SW480 (cell line): Measurements from ENCODE around the gene GALNT12.

Experiments used
- DNase-seq: peaks from one replicate; pipeline ENCODE4 v3.0.0-alpha.2; 2016; ENCODE audit warnings: low spot score

GALNT12 gene

DNA sequence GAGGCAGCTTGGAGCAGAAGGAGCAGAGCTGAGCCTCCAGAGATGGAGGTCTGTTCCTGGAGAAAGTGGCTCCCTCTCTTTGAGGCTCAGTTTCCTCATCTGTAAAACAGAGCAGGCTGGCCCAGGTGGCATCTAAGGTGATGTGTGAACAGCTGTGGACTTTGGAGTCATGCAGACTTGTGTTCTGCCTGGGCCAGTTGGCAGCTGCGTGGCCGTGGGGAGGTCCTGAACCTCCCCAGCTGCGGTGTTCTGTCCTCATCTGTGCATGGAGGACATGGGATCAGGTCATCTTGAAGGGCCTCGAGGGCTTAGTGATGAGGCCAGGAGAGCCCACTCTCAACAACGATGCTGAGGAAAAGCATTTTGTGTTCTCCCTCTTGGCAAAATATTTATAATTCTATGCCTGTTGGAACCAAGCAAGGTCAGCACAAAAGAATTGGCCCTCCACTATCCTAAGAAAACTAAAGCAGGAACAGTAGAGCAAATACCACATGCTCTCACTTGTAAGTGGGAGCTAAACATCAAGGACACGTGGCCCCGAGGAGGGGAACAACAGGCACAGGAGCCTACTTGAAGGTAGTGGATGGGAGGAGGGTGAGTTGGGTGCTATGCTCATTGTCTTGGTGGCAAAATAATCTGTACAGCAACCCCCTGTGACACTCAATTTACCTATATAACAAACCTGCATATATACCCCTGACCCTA lies 73.0 kb downstream of the GALNT12 start:
- no peak for DNase-seq

DNA sequence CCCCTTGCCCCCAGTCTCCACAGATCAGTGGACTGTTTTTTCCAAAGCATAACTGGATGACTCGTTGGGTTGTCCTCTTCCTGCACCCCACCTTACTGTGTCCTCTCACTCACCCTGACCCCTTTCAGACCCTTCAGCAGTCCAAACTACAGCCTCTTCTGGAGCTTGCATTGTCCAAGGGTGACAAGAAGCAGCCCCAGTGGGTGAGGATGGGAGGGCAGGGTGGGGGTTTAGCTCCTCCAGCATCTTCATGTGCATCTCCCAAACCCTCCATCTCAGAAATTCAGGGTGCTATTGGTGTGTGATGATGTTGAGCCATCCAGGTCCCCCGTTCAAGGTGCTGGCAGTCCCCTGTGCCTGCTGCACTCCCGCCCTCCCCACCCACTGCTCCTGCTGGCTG lies 73.9 kb downstream of the GALNT12 start:
- no peak for DNase-seq

DNA sequence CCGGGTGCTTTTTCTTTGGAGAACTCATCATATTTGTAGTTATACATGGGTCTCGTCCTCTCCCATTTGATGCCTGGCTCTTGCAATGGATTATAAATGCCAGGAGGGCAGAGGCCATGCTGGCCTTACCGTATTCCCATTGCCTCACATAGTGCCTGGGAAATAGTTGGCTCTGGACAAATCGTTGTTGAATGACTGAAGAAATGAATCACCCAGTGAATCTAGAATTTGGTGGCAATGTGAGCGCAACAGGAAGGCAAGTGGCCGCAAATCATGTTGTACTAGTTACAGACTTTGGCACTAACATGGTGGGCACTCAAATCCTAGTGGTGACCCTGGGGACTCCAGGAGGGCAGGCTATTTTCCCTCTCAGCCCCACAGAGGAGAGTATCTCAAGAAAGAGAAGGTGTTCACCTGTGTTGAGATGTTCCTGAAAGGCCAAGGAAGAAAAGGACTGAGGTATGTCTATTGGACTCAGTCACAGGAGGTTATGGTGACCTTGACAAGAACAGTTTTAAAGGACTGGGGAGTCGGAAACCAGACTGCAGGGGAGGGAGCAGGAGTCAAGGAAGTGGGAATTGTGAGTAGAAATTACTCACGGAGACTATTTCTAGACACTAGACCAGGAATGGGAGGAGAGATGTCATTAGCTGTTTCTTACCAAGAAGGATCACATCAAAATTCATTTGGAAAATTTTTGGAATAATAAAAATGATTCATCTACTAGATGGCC lies 74.5 kb downstream of the GALNT12 start:
- DNase-seq: no peak

DNA sequence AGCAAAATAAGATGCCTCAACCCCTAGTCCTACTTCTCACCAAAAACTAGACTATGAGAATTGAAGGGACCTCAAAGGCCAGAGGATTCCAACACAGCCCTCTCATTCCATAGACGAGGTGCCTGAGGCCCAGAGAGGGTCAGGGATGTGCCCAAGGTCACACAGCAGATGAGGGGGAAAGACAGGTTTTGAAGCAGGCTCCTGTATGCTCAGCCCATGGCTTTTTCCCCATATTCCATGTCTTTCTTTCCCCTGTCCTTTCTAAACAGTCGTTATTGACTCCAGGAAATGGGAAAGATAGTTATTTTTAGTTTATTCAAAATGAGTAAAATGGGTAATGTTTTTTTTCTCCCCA lies 75.1 kb downstream of the GALNT12 start:
- DNase-seq: no peak

DNA sequence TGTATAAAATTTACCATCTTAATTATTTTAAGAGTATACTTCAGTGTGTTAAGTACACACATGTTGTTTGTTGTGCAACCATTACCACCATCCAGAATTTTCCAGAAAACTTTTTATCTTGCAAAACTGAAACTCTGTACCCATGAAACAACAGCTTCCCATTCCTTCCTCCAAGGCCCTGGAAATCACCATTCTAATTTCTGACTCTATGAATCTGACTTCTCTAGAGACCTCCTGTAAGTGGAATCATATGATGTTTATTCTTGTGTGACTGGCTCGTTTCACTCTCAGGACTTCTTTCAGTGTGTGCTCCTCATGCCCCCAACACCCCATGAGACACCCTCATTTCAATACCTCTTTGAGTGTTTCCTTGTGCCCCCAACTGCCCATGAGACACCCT lies 75.8 kb downstream of the GALNT12 start:
- no peak for DNase-seq

DNA sequence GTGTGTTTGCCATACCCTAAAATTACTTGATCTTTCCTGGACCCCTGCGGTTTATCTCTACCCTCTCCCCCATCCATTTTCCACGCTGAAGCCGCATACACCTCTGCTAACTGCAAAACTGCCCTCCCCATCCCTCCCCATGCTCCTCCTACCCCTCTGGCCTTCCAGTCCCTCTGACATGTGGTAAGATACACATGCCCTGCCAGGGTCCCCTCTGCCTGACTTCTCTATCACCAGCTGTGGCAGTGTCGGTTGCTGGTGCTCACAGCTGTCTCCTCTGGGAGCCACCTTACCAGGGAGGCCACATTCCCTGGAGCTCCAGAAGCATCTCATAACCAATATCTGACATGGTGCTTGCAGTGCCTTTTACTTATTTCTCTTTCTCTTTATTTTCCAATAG lies 77.4 kb downstream of the GALNT12 start:
- DNase-seq: no peak

DNA sequence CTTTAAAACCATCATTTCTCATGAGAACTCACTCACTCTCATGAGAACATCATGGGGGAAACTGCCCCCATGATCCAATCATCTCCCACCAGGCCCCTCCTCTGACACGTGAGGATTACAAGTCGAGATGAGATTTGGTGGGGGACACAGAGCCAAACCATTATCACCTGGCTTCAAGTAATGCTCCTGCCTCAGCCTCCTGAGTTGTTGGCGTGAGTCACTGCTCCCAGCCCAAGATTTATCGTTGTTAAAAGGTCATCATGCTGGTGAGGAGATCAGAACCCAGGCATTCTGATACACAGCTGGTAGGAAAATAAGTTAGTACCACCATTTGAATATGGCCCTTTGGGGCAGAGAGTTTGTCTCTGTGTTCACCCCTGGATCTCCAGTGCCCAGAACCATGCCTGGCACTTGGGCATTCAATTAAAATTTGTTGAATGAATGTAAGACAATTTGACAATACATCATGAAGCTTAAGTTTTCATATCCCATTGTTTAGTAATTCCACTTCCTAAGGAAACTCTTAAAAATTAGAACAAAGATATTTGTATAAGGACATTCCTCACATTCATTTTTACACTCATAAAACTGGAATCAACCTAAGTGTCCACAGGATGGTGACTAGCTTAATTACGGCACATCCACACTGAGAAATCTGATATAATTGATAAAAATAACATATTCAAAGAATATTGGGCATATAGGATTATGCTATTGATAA lies 78.3 kb downstream of the GALNT12 start:
- DNase-seq: no peak

DNA sequence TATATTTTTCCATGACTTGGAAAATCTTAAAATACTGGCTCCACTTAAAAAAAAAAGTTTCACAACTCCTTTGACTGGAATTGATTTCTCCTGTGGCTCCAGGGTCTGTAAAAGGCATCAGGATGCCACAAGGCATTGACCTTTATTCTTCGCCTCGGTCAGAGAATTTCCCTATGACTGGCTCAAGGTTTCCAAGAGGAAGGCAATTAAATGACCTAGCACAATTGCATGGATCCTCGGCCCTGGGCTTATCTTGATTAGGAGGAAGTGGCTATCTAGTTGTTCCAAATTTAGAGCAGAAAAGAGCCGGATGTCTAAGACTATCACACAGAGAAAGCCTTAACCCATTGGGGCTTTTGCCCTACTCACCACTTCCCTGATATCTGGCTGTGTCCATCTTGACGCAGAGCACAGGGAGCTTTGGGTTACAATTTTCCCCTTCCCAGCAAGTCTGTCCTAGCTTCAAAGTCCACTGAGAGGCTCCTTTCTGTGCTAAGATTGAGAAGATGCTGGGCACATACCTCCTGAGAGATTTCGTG lies 79.3 kb downstream of the GALNT12 start:
- DNase-seq: no peak

DNA sequence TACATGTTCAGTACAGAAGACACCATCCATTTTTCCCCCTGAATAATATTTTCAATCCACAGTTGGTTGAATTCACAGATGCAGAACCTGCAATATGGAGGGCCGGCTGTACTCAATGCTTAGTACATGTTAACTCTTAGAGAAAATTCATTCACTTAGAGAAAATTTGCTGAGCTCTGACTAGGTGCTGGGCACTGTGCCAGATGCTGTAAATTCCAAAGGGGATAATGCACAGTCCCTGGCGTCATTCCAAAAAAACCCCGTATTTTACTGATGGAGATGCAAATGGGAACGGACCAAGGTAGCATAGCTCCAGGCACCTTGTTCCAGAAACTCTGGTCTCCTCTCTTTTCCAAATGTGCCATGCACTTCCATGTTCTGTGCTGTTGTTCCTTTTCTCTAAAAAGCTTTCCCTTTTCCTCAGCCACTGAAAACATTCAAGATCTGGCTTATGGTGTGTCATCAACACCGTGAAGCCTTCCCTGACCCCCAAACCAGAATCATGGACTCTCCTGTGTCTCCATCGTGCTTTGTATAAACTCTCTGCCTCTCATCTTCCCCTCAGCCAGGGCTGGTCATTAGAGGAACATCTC lies 80.5 kb downstream of the GALNT12 start:
- no peak for DNase-seq

DNA sequence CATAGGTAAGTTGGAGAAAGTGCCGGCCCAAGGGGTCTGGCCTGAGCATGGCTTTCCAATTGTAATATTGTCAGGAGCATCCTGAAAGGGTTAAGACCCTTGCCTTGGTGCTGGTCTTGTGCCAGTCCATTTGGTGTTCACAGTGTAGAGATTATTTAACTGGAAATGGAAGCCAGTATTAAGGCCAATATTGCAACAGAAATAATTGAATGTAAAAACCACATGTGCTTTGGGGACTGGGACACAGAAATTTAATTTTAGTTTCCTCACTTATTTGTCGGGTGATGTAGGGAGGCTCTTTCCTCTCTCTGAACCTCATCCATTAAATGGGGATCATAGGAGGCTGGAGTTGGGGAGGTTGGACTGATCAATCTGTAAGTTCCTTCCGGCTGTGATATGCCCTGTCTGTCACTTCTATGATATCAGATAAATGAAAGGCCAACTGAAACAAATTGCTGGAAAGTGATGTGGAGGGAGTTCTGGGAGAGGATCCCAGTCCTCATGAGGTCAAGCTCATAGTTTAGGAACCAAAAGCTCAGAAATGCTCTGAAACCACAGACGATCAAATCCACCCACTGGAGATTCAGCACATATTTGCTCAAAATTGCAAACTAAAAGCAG lies 81.4 kb downstream of the GALNT12 start:
- DNase-seq: no peak

DNA sequence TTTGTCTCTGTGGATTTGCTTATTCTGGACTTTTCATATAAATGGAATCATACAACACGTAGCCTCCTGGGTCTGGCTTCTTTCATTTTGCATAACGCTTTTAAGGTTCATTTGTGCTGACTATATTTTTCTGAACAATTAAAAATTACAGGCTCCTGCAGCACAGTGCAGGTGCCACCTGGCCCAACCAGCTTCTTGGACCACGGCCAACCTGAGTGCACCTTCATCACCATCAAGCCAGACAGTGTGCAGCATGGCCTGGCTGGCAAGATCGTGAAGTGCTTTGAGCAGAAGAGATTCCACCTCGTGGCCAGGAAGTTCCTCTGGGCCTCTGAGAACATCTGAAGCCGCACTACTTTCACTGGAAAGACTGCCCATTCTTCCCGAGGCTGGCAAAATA lies 82.8 kb downstream of the GALNT12 start:
- no peak for DNase-seq

DNA sequence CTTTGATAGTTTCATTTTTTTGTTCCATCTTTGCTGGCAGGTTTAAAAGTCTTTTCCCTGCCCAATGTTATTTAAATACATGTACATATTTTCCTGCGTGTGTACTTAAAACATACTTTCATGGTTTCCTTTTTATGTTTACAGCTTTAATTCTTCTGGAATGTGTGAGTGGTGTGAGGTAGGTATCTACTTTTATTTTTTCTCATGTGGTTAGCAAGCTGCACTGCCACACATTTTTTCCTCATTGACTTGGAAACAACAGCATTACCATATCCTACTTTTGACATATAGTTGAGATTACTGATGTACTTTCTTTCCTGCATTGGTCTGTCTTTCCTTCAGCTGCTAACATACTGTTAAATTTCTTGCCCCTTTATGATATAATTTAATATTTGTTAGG lies 84.8 kb downstream of the GALNT12 start:
- no peak for DNase-seq

DNA sequence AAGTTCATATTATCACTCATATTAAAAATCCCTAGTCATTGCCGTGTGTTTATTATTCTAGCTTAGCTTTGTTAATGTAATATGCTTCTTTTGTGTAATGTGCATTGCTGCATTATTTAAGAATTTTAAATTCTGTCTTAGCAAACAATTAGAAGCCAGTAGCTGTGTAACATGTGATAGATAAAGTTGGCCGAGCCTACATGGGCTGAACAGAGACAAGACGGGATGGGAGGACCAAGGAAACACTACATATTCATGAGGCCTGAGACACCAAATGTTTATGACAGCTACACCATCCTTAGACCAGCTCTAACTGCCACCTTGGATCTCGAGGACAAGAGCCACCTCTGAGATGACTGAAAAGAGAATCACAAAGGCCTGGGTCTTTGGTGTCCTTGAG lies 85.2 kb downstream of the GALNT12 start:
- DNase-seq: no peak

DNA sequence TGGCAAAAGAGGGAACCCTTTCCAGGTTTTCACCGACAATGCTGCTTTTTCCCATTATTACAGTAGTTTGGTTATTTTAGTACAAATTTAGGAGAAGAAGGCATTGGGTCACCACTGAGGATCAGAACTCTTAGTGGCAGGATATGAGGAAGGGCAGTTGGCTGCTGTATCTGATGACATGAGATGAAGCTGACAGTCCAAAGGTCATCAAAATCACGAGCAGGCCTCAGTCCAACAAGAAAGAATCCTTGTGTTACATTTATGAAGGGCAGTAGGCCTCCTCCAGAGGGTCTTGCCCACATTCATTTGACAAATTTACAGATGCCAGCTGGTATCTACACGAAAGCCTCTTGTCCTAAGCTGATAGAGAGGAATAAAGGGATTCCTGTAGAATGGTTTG lies 86.7 kb downstream of the GALNT12 start:
- no peak for DNase-seq

DNA sequence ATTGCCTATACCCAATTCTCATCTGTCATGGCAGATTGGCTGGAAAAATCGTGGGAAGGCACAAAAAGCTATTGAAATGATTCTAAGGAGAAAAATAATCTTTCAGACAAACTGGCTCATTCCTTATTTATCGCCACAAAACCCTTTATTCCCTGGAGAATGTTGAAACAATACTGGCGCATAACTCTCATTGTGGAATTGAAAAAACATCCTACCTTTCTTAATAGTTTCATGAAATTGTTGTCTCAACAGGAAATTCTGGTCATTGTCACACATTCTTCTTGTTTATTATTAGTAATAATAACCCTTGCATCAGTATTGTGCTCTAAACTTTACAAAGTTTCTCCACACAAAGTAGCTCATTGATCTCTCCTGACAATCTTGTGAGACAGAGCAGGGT lies 87.3 kb downstream of the GALNT12 start:
- no peak for DNase-seq

DNA sequence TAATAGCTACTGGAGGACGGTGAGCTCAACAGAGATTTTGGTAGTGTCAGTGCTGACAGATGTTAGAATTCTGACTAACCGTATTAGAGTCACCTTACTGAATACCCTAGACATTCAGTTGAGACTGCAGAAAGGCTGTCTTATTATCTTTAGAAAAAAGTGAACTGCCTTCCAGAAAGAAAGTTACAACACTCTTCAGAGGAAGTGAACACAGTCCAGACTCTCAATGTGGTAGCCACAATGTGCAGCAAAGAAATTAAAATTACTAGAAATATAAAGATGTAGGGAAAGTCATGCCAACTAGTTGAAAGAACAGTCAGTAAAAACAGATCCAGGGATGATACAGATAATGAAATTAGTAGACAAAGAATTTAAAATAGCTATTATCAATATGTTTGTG lies 89.2 kb downstream of the GALNT12 start:
- DNase-seq: no peak

DNA sequence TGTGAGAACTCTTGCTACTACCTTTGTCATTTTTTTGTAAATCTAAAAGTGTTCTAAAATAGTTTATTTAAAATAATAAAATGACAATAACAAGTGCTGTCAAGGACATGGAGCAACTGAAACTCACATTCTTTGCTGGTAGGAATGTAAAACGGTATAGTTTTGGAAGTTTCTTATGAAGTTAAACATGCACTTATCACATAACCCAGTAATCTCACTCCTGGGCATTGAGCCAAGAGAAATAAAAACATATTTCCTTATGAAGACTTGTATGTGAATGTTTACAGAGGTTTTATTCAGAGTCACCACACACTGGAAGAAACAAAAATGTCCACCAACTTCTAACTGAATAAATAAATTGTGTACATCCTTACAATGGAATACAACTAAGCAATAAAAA lies 90.3 kb downstream of the GALNT12 start:
- DNase-seq: no peak

DNA sequence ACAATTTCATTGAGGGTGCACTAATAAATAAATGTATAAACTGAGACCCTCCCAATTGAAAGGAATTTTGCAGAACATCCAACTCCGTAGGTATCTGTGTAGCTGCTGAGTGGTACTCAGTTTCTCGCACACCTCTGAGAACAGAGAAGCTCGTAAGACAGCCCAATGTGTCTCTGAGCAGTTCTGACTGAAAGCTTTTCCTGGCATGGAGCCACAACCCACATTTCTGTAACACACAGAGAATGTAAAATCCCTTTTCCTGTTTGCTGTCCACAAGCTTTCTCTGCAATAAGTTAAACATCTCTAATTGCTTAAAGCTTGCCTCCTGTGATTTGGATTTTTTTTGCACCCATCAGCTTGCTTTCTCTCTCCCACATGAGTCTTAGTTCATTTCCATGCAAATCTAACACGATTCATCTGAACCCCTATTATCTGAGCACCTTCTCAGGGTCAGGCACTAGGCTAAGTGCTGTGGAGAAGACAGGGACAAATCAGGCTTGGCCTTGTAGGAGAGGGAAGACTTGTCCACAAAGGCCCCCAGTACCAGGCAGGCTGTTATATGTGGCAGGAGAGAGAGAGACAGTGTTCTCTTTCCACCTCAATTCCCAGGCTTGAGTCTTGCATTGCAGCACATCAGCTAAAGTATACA lies 92.1 kb downstream of the GALNT12 start:
- DNase-seq: no peak
